ENCODE results near the gene ARHGEF6. TPM values are rescaled to one million over a fixed set of nuclear protein-coding genes. Genes with fewer than 3 reads are reported as not detected.
"Not testable (repeated sequence)": the region's sequence is repeated elsewhere in the genome, so short reads cannot be mapped to it uniquely, and the experiment has no call there.

ARHGEF6 gene
- total RNA-seq, 1 donor from 2014 or later: 32.4 TPM

DNA sequence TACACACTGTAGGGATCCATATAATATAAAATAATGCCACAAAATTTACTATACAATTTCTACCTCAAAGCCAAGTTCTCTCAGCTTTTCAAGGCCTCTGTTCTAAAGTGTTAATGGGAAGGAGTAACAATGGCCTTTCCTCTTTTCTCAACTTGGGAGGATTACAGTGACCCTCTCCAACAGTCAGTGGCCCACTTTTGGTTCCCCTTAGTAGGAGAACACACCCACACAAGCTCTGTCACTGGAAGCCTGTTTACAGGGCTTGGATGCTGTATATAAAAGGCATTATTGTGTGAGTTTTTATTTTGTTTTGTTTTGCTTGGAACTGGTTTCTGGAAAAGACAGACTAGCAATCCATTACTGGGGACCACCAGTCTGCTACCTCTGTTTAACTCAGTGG, 1.8 kb downstream of the ARHGEF6 start:
- Mint-ChIP-seq H3K36me3 (ENCODE audit: low read depth) (peaks cover 1% of the 10 kb centered on the region), H3K9me3 (no peaks in the 10 kb centered on the region), H3K4me3 (peak overlapping the region; percentile 90), H3K27ac (peak overlapping the region; percentile 92), H3K27me3 (no peaks in the 10 kb centered on the region), H3K4me1 (peaks cover 62% of the 10 kb centered on the region)
- ChIA-PET CTCF (interaction anchor here (1.3 kb wide), 1 partner anchor 68 kb away, joined by 6 read pairs; no protein-coding TSS in a partner anchor), POLR2A (interaction anchor here (0.6 to 4.5 kb wide), 6 partner anchors 11 to 101 kb away, joined by 3 to 53 read pairs (median 12); partner anchors contain the start of gene RBMX)
- TF ChIP-seq, protein P1, sequence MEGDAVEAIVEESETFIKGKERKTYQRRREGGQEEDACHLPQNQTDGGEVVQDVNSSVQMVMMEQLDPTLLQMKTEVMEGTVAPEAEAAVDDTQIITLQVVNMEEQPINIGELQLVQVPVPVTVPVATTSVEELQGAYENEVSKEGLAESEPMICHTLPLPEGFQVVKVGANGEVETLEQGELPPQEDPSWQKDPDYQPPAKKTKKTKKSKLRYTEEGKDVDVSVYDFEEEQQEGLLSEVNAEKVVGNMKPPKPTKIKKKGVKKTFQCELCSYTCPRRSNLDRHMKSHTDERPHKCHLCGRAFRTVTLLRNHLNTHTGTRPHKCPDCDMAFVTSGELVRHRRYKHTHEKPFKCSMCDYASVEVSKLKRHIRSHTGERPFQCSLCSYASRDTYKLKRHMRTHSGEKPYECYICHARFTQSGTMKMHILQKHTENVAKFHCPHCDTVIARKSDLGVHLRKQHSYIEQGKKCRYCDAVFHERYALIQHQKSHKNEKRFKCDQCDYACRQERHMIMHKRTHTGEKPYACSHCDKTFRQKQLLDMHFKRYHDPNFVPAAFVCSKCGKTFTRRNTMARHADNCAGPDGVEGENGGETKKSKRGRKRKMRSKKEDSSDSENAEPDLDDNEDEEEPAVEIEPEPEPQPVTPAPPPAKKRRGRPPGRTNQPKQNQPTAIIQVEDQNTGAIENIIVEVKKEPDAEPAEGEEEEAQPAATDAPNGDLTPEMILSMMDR (IDR thresholded peaks at IDR 0.05): no peak
- DNase-seq (no peak), ATAC-seq (ENCODE audit: low read depth) (peak; percentile 17)
- intact Hi-C loops (cut with micrococcal nuclease): loop anchor here (1.0 kb wide), 1 partner anchor 12 kb away; no protein-coding TSS in a partner anchor

DNA sequence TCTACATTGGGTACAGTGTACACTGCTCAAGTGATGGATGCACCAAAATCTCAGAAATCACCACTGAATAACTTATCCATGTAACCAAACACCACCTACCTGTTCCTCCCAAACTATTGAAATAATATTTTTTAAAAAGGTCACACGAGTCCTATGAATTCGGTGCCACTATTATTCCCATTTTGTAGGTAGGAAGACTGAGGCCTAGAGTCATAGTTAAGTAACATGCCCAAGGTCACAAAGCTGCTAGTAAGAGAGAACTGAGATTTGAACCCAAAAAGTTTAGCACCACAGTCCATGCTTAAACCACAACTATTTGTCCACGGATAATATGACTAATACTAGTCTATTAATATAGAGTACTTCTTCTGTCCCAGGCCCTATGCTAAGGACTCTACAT, 2.7 kb downstream of the ARHGEF6 start:
- POLR2A ChIA-PET: interaction anchor here (0.6 to 4.5 kb wide), 4 partner anchors 10 to 102 kb away, joined by 7 to 53 read pairs (median 22); partner anchors contain the start of gene RBMX
- Mint-ChIP-seq H3K4me1 (peaks cover 58% of the 10 kb centered on the region), H3K27me3 (no peaks in the 10 kb centered on the region), H3K4me3 (no peak overlapping the region), H3K9me3 (no peaks in the 10 kb centered on the region), H3K36me3 (ENCODE audit: low read depth) (peaks cover 4% of the 10 kb centered on the region), H3K27ac (peak overlapping the region; percentile 92)
- TF ChIP-seq, protein P1 (IDR thresholded peaks at IDR 0.05): no peak
- CTCF ChIA-PET: no interaction called here
- DNase-seq: no peak
- intact Hi-C loops (cut with micrococcal nuclease): no loop called here
- ATAC-seq (ENCODE audit: low read depth): no peak

DNA sequence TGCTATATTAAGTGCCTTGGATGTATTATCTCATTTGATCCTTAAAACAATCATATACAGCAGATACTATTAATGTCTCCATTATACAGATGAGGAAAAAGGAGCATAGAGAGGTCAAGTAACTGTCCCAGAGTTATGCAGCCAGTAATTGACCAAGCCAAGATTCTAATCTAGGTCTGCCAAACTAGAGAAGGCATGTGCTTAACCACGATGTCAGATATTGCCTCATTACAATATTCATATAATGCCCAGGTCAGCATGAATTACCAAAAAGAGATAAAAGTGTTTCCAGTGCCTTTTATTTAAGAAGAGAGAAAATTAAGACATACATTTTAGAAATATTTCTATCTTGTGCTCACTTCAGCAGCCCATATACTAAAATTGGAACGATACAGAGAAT, 7.1 kb downstream of the ARHGEF6 start:
- ChIA-PET CTCF (no interaction called here), POLR2A (no interaction called here)
- TF ChIP-seq, protein P1 (IDR thresholded peaks at IDR 0.05): no peak
- peaks cover 50% of the 10 kb centered on the region for H3K4me1 Mint-ChIP-seq
- no peaks in the 10 kb centered on the region for H3K27me3 Mint-ChIP-seq
- ATAC-seq (ENCODE audit: low read depth) (no peak), DNase-seq (no peak)
- no peak overlapping the region for H3K4me3 Mint-ChIP-seq
- intact Hi-C loops (cut with micrococcal nuclease): no loop called here
- H3K27ac Mint-ChIP-seq: no peak overlapping the region
- H3K36me3 Mint-ChIP-seq (ENCODE audit: low read depth): peaks cover 5% of the 10 kb centered on the region
- H3K9me3 Mint-ChIP-seq: no peaks in the 10 kb centered on the region

DNA sequence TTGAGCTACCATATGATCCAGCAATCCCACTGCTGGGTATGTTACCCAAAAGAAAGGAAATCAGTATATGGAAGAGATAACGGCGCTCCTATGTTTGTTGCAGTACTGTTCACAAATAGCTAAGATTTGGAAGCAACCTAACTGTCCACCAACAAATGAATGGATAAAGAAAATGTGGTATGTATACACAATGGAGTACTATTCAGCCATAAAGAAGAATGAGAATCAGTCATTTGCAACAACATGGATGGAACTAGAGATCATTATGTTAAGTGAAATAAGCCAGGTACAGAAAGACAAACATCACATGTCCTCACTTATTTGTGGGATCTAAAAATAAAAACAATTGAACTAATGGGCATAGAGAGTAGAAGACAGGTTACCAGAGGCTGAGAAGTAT, 8.9 kb downstream of the ARHGEF6 start:
- H3K4me1 Mint-ChIP-seq: peaks cover 42% of the 10 kb centered on the region
- intact Hi-C loops (cut with micrococcal nuclease); H3K27me3 Mint-ChIP-seq; H3K9me3 Mint-ChIP-seq; H3K4me3 Mint-ChIP-seq; DNase-seq; ATAC-seq (ENCODE audit: low read depth); H3K36me3 Mint-ChIP-seq (ENCODE audit: low read depth); H3K27ac Mint-ChIP-seq; CTCF ChIA-PET: not testable (repeated sequence)
- POLR2A ChIA-PET: interaction anchor here (1.1 kb wide), 1 partner anchor 109 kb away, joined by 3 read pairs; the partner anchor contains the start of gene RBMX

DNA sequence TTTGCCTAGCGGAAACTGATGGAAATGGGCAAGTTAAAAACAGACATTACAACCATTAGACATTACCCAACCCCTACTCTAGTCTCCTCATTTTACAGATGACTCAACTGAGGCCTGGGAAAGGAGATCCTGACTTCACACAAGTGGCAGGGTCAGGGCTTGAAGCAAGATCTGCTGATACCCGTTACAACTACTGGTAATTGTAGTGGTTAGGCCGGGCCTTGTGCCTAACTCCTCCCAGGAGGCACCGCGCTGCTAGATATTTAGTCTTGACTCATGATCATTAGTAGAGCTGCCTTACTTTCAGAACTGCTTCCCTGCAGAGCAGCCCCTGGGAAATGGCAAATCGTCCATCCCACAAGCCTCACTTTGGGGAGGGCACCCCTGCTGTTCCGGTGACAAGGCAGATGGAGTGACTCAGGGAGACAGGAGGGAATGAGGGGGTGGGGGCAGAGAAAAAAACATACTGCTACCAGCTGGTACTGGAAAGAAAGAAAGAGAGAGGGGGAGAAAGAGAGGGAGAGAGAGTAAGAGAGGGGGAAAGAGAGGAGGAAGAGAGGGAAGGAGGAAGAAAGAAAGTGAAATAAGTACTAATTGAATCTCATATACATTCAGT, 12.2 kb downstream of the ARHGEF6 start:
- ATAC-seq (ENCODE audit: low read depth) (peak; percentile 22), DNase-seq (no peak)
- Mint-ChIP-seq H3K4me1 (peaks cover 39% of the 10 kb centered on the region), H3K9me3 (no peaks in the 10 kb centered on the region), H3K36me3 (ENCODE audit: low read depth) (peaks cover 5% of the 10 kb centered on the region), H3K27ac (peak overlapping the region; percentile 87), H3K4me3 (peak overlapping the region; percentile 78), H3K27me3 (no peaks in the 10 kb centered on the region)
- intact Hi-C loops (cut with micrococcal nuclease): loop anchor here (5.0 kb wide), 3 partner anchors 36 to 139 kb away; partner anchors contain the start of gene RBMX
- CTCF ChIA-PET: interaction anchor here (2.4 kb wide), 1 partner anchor 54 kb away, joined by 8 read pairs; no protein-coding TSS in a partner anchor
- POLR2A ChIA-PET: interaction anchor here (0.5 to 5.8 kb wide), 8 partner anchors 8 to 140 kb away, joined by 4 to 53 read pairs (median 8); partner anchors contain the start of genes ARHGEF6 and RBMX
- TF ChIP-seq, protein P1 (IDR thresholded peaks at IDR 0.05): no peak
